Endothelial cell of umbilical vein (primary cell): ENCODE data around the gene MMP24. TPM values are rescaled to one million over a fixed set of nuclear protein-coding genes. Genes with fewer than 3 reads are reported as not detected.

Experiments used
- BruUV-seq: library from RNA; stranded (reverse); fragments of 400-500 nt; replicated peaks from 2 replicates; lab custom pipeline; 2021; lab: Mats Ljungman, UMichigan
- CTCF ChIA-PET: fragments of 300-600, 350-600 bp; sonication (Branson Sonifier 250); formaldehyde crosslinking; loops from one replicate; lab custom pipeline; 2021; ENCODE audit warnings: antibody characterized with exemption, inconsistent platforms; lab: Charles Lee
- POLR2A ChIA-PET: fragments of 300-600, 350-600 bp; sonication (Branson Sonifier 250); formaldehyde crosslinking; loops from one replicate; lab custom pipeline; 2021; ENCODE audit warnings: antibody characterized with exemption, inconsistent platforms; lab: Charles Lee
- DNase-seq: peaks from one replicate; pipeline ENCODE4 v3.0.0-alpha.2; 2011; ENCODE audit warnings: low read depth, low spot score
- FAIRE-seq: peaks from 2 replicates; lab custom pipeline; 2011; peaks lifted over from hg19 to GRCh38; lab: Jason Lieb, UNC
- H2AFZ ChIP-seq: 2 replicates; pipeline ENCODE4 v1.6.0; 2012; ENCODE audit warnings: low read depth, low read length, control low read depth, inconsistent platforms
- H3K27ac ChIP-seq: 2 replicates; pipeline ENCODE4 v1.5.1; 2011; ENCODE audit warnings: low read depth, mild to moderate bottlenecking, control low read depth, low read length, moderate library complexity; ENCODE audit not compliant: insufficient read depth
- H3K27me3 ChIP-seq, 2 experiments: 2 replicates each; pipeline versions ENCODE4 v1.6.0 to v1.6.1; 2011; ENCODE audit warnings: low read length in 2 of 2, mixed read lengths in 1 of 2; ENCODE audit not compliant: control insufficient read depth in 2 of 2, insufficient read depth in 2 of 2
- H3K36me3 ChIP-seq, 2 experiments: 2 replicates in 1 of 2; 3 replicates in 1 of 2; pipeline ENCODE4 v1.5.1; 2011; ENCODE audit warnings: low read length in 2 of 2, mild to moderate bottlenecking in 1 of 2, moderate library complexity in 1 of 2; ENCODE audit not compliant: control insufficient read depth in 2 of 2, insufficient read depth in 2 of 2; ENCODE audit errors: extremely low read depth in 1 of 2
- H3K4me1 ChIP-seq: 3 replicates; pipeline ENCODE4 v1.5.1; 2011; ENCODE audit warnings: mild to moderate bottlenecking, low read length; ENCODE audit not compliant: control insufficient read depth, insufficient read depth; ENCODE audit errors: extremely low read depth
- H3K4me2 ChIP-seq: 2 replicates; pipeline ENCODE4 v1.6.1; 2011; ENCODE audit warnings: low read length, control low read depth, mixed read lengths; ENCODE audit not compliant: insufficient read depth
- H3K4me3 ChIP-seq, 3 experiments: fragments of 200-600 bp in 1 of 3; sonication (generic), shearing (Covaris generic) in 1 of 3; replicated peaks in 1 of 3; 2 replicates each; pipeline ENCODE4 v1.5.1; 2011 to 2016; ENCODE audit warnings: control low read depth in 3 of 3, low read length in 3 of 3, mild to moderate bottlenecking in 2 of 3, inconsistent platforms in 1 of 3, low read depth in 1 of 3, moderate library complexity in 1 of 3; ENCODE audit not compliant: insufficient read depth in 1 of 3
- H3K79me2 ChIP-seq: 2 replicates; pipeline ENCODE4 v1.6.0; 2012; ENCODE audit warnings: low read length, inconsistent platforms; ENCODE audit not compliant: control insufficient read depth, insufficient read depth
- H3K9ac ChIP-seq: replicated peaks from 2 replicates; pipeline ENCODE3; 2011; ENCODE audit warnings: low read length, control low read depth; ENCODE audit not compliant: insufficient read depth; ENCODE audit errors: extremely low read depth
- H3K9me1 ChIP-seq: replicated peaks from 3 replicates; pipeline ENCODE4 v1.6.0; 2011; ENCODE audit warnings: mild to moderate bottlenecking, low read length; ENCODE audit not compliant: control insufficient read depth, insufficient read depth; ENCODE audit errors: extremely low read depth
- H3K9me3 ChIP-seq: replicated peaks from 2 replicates; pipeline ENCODE4 v1.5.1; 2012; ENCODE audit warnings: low read length, inconsistent platforms; ENCODE audit not compliant: control insufficient read depth, insufficient read depth
- H4K20me1 ChIP-seq: replicated peaks from 2 replicates; pipeline ENCODE3; 2011; ENCODE audit warnings: mild to moderate bottlenecking, low read length; ENCODE audit not compliant: control insufficient read depth, insufficient read depth; ENCODE audit errors: extremely low read depth
- EZH2 ChIP-seq: IDR thresholded peaks from 2 replicates; pipeline ENCODE4 v1.6.1; 2012; ENCODE audit warnings: borderline replicate concordance, low read depth, mild to moderate bottlenecking, moderate library complexity, low read length, inconsistent platforms; ENCODE audit not compliant: severe bottlenecking
- FOS ChIP-seq: IDR thresholded peaks from 2 replicates; pipeline ENCODE4 v1.6.1; 2011; ENCODE audit warnings: mild to moderate bottlenecking, low read length, moderate library complexity, borderline replicate concordance; ENCODE audit not compliant: insufficient read depth
- GATA2 ChIP-seq: IDR thresholded peaks from 2 replicates; pipeline ENCODE4 v1.7.0; 2011; ENCODE audit warnings: low read depth, mild to moderate bottlenecking, moderate library complexity, mixed read lengths, low read length; ENCODE audit not compliant: insufficient read length, insufficient read depth
- JUN ChIP-seq: IDR thresholded peaks from 2 replicates; pipeline ENCODE4 v1.6.1; 2011; ENCODE audit warnings: borderline replicate concordance, low read depth; ENCODE audit not compliant: insufficient read length, insufficient read depth
- MYC ChIP-seq: IDR thresholded peaks from one replicate; pipeline ENCODE4 v1.6.1; 2011; ENCODE audit warnings: mild to moderate bottlenecking, low read depth, low read length
- POLR2A ChIP-seq: IDR thresholded peaks from 2 replicates; pipeline ENCODE4 v1.6.1; 2012; ENCODE audit warnings: low read depth, mild to moderate bottlenecking, control low read depth, low read length
- POLR2AphosphoS5 ChIP-seq: IDR thresholded peaks from 2 replicates; pipeline ENCODE4 v1.6.1; 2012; ENCODE audit warnings: low read depth, mild to moderate bottlenecking, control low read depth, low read length, moderate library complexity; ENCODE audit not compliant: insufficient read depth
- dilution Hi-C: fragments of 300-500 bp; cut with MboI; formaldehyde crosslinking; loops from one replicate; pipeline ENCODE4 v1.15.0; 2019; ENCODE audit warnings: low sequenced_read_pairs; ENCODE audit not compliant: extremely low pct_ligation_motif_present
- intact Hi-C: fragments of 100-400 bp; cut with micrococcal nuclease; formaldehyde crosslinking; loops from one replicate; pipeline ENCODE4 v1.10.0; 2022
- polyA plus RNA-seq, 4 experiments: library from polyadenylated mRNA; depleted of rRNA in 3 of 4; stranded (reverse) in 3 of 4; unstranded in 1 of 4; fragments of >200 nt; gene quantifications; 2 replicates each; pipeline versions ENCODE4 v1.2.1 to v1.2.3, GENCODE V29; 2011 to 2012; ENCODE audit warnings: missing spikeins in 1 of 4
- total RNA-seq: library from RNA; stranded (reverse); gene quantifications from 2 replicates; pipeline ENCODE4 v1.2.3, GENCODE V29; 2021

Gene MMP24
- total and polyA plus RNA-seq, 2 donors (not counting 3 experiments of a cell fraction or from before 2014, with no cell fraction given), result 0.27 to 0.54 TPM

DNA sequence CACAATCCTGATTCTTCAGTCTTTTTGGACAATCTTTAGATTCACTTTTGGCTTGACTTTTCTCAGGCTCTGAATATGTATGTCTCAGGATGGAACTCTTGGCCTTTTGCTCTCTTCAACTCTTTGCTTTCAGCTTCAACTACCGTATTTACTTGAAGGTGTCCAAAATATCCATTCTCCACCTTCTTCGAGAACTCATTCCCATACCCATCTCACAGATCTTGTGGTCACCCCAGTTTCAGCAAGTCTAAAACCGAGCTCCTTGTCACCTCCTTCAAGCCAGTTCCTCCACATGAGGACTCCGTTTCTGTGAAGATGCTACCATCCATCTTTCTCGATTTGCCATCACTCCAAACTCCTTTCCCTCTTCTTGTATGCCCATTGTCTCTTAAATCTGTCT lies 2.0 kb upstream of the MMP24 start:
- no peaks in the 10 kb centered on the region for H3K36me3 ChIP-seq
- H3K27me3 ChIP-seq, result peaks cover 5 to 8% of the 10 kb centered on the region in 2 experiments
- H4K20me1 ChIP-seq, result no peaks in the 10 kb centered on the region
- CTCF ChIA-PET, result interaction anchor here (0.9 to 3.3 kb wide), 3 partner anchors 17 to 350 kb away, joined by 3 to 12 read pairs (median 9); no protein-coding TSS in a partner anchor
- dilution Hi-C loops, result no loop called here
- H2AFZ ChIP-seq, result no peak overlapping the region
- no peaks in the 10 kb centered on the region for H3K9me3 ChIP-seq
- peaks cover 19% of the 10 kb centered on the region for H3K4me1 ChIP-seq
- DNase-seq, result no peak
- TF ChIP-seq POLR2AphosphoS5 (no peak), JUN (no peak), POLR2A (no peak), GATA2 (no peak), MYC (no peak), FOS (no peak), EZH2 (no peak)
- H3K27ac ChIP-seq, result no peak overlapping the region
- POLR2A ChIA-PET, result no interaction called here
- H3K79me2 ChIP-seq, result no peaks in the 10 kb centered on the region
- H3K9ac ChIP-seq, result no peak overlapping the region
- H3K9me1 ChIP-seq, result no peaks in the 10 kb centered on the region
- BruUV-seq, result no TSS peak
- intact Hi-C loops, result loop anchor here (2.0 kb wide), 1 partner anchor 44 kb away; no protein-coding TSS in a partner anchor
- FAIRE-seq, result no peak
- no peak overlapping the region for H3K4me2 ChIP-seq
- no peak overlapping the region for H3K4me3 ChIP-seq
